Anterior cingulate cortex (tissue), 58 donors: ENCODE data around the gene TDRD10.
"Not testable (repeated sequence)": the region's sequence is repeated elsewhere in the genome, so short reads cannot be mapped to it uniquely, and the experiment has no call there.

Experiments
- DNase-seq, 58 donors: peaks; one replicate each; lab custom pipeline; 2025; lab: John Stamatoyannopoulos, UW

TDRD10 gene

GRCh38 chr1:154478639-154479038 is 23.4 kb upstream of the TDRD10 start:
- DNase-seq = no peak

GRCh38 chr1:154479764-154480421 is 22.1 kb upstream of the TDRD10 start:
- peak in 47 of 58 donors; percentile 16 to 85 (median 49) for DNase-seq

GRCh38 chr1:154481053-154481452 is 21.0 kb upstream of the TDRD10 start:
- no peak for DNase-seq

GRCh38 chr1:154483941-154484803 is 17.8 kb upstream of the TDRD10 start:
- DNase-seq = no peak

- DNase-seq = no peak
These were observed 16.9 kb upstream of the TDRD10 start for GRCh38 chr1:154485106-154485505.

- no peak for DNase-seq
These were observed 16.0 kb upstream of the TDRD10 start for GRCh38 chr1:154485910-154486496.

- DNase-seq = not testable (repeated sequence)
These were observed 15.3 kb upstream of the TDRD10 start for GRCh38 chr1:154486756-154487155.

- no peak for DNase-seq
These were observed 13.1 kb upstream of the TDRD10 start for GRCh38 chr1:154488922-154489321.

- no peak for DNase-seq
These were observed 12.2 kb upstream of the TDRD10 start for GRCh38 chr1:154489695-154490274.

- DNase-seq = no peak
These were observed 11.7 kb upstream of the TDRD10 start for GRCh38 chr1:154490317-154490716.

GRCh38 chr1:154492115-154492514 is 9.9 kb upstream of the TDRD10 start:
- no peak for DNase-seq

- DNase-seq = peak in 8 of 58 donors; percentile 9 to 23 (median 14)
These were observed 8.7 kb upstream of the TDRD10 start for GRCh38 chr1:154493276-154493675.

GRCh38 chr1:154495496-154496273 is 6.3 kb upstream of the TDRD10 start:
- no peak for DNase-seq

GRCh38 chr1:154496383-154496782 is 5.6 kb upstream of the TDRD10 start:
- no peak for DNase-seq

- no peak for DNase-seq
These were observed 4.8 kb upstream of the TDRD10 start for GRCh38 chr1:154497026-154497806.

- DNase-seq = no peak
These were observed 2.6 kb upstream of the TDRD10 start for GRCh38 chr1:154499446-154499845.

- no peak for DNase-seq
These were observed 1.5 kb upstream of the TDRD10 start for GRCh38 chr1:154500533-154500932.

GRCh38 chr1:154501423-154502065 is 475 bp upstream of the TDRD10 start:
- DNase-seq = no peak

- no peak for DNase-seq
These were observed 711 bp downstream of the TDRD10 start for GRCh38 chr1:154502744-154503115.
